ENCODE data around the gene GPC6.

DNA sequence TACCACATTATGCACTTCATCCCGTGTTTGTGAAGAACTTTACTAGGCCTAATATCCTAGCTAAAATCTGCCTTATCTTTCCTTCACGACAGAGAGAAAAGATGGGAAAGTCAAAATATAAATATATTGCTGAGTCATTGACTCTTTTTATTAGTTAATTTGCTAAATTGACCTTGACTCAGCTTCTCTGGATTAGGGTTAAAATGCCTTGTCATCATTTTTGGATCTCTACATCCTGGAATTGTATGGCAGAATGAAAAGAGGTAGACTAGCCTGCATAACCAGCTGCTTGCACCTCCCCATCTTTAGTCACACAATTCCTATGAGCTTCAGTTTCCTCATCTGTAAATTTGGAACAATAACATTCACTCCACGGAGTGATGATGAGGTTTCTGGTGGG lies 972.5 kb downstream of the GPC6 start:
- TF ChIP-seq, protein P1, sequence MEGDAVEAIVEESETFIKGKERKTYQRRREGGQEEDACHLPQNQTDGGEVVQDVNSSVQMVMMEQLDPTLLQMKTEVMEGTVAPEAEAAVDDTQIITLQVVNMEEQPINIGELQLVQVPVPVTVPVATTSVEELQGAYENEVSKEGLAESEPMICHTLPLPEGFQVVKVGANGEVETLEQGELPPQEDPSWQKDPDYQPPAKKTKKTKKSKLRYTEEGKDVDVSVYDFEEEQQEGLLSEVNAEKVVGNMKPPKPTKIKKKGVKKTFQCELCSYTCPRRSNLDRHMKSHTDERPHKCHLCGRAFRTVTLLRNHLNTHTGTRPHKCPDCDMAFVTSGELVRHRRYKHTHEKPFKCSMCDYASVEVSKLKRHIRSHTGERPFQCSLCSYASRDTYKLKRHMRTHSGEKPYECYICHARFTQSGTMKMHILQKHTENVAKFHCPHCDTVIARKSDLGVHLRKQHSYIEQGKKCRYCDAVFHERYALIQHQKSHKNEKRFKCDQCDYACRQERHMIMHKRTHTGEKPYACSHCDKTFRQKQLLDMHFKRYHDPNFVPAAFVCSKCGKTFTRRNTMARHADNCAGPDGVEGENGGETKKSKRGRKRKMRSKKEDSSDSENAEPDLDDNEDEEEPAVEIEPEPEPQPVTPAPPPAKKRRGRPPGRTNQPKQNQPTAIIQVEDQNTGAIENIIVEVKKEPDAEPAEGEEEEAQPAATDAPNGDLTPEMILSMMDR (IDR thresholded peaks at IDR 0.05): no peak
- TF ChIP-seq EP300 (IDR thresholded peaks at IDR 0.05) (no peak), POLR2A (IDR thresholded peaks at IDR 0.05) (no peak)

Measured in suprapubic skin (tissue), 3 donors.